ENCODE data around the gene NUDT21. TPM values are rescaled to one million over a fixed set of nuclear protein-coding genes. Genes with fewer than 3 reads are reported as not detected.

NUDT21 gene
- total RNA-seq, 1 donor: 58.6 TPM

DNA sequence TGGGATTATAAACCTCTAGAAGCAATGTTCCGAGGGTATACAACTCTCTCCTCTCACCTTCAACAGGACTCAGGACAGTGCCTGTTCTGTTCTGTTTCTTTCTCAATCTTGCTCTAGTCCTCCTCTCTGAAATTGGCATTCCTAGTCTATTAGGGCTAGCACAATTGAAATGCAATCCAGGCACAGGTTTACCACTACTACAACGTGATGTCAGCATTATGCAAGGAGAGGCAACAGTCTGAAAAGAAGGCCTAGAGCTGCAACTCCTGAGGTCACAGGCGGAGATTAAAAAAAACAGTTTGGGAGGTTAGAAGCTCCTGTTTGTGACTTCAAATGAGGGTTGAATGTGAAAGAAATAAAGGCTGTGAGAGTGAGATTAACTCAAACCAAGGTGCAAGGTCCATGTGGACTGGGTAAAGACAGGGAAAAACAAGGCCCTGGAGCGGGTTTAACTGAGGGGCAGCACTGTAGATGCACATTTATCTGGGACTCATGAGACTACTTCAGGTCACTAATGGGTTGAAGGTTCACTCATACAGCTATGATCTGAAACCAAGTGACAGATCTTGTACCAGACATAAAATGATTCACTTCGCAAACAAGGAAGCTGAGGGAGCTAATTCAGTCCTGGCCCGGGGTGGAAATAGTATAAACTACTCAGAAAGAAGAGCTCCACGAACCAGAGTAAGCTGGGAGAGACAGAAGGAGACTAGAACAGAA is 42.6 kb downstream of the NUDT21 start:
- H3K4me2 ChIP-seq (ENCODE audit: insufficient read depth, low read length): peak overlapping the region; percentile 4
- H3K9me3 ChIP-seq (ENCODE audit: low read depth, low read length): no peaks in the 10 kb centered on the region
- H3K27me3 ChIP-seq (ENCODE audit: insufficient read depth, low read length): no peaks in the 10 kb centered on the region
- H4K20me1 ChIP-seq (ENCODE audit: insufficient read depth, low read length): peaks cover 6% of the 10 kb centered on the region
- peaks cover 11% of the 10 kb centered on the region for H3K4me1 ChIP-seq (ENCODE audit: insufficient read depth, low read length)
- H3K36me3 ChIP-seq (ENCODE audit: insufficient read depth, low read length): peaks cover 35% of the 10 kb centered on the region
- no peak for DNase-seq (ENCODE audit: insufficient read length, low spot score, missing footprints)
- H3K27ac ChIP-seq (ENCODE audit: low read depth, low read length): peak overlapping the region; percentile 30
- no peak overlapping the region for H3K4me3 ChIP-seq (ENCODE audit: insufficient read depth, low read length)
- peaks cover 28% of the 10 kb centered on the region for H3K79me2 ChIP-seq (ENCODE audit: insufficient read depth, low read length)
- H2AFZ ChIP-seq (ENCODE audit: low read length): no peak overlapping the region
- TF ChIP-seq, protein P1, sequence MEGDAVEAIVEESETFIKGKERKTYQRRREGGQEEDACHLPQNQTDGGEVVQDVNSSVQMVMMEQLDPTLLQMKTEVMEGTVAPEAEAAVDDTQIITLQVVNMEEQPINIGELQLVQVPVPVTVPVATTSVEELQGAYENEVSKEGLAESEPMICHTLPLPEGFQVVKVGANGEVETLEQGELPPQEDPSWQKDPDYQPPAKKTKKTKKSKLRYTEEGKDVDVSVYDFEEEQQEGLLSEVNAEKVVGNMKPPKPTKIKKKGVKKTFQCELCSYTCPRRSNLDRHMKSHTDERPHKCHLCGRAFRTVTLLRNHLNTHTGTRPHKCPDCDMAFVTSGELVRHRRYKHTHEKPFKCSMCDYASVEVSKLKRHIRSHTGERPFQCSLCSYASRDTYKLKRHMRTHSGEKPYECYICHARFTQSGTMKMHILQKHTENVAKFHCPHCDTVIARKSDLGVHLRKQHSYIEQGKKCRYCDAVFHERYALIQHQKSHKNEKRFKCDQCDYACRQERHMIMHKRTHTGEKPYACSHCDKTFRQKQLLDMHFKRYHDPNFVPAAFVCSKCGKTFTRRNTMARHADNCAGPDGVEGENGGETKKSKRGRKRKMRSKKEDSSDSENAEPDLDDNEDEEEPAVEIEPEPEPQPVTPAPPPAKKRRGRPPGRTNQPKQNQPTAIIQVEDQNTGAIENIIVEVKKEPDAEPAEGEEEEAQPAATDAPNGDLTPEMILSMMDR (IDR thresholded peaks at IDR 0.05; ENCODE audit: extremely low read depth, low read depth, low read length): no peak

GRCh38 chr16:56405977-56406672 is 45.0 kb downstream of the NUDT21 start:
- Histone ChIP-seq H3K79me2 (ENCODE audit: insufficient read depth, low read length) (peaks cover 11% of the 10 kb centered on the region), H3K4me2 (ENCODE audit: insufficient read depth, low read length) (no peak overlapping the region), H3K27ac (ENCODE audit: low read depth, low read length) (no peak overlapping the region), H3K9me3 (ENCODE audit: low read depth, low read length) (no peaks in the 10 kb centered on the region), H3K4me1 (ENCODE audit: insufficient read depth, low read length) (peaks cover 11% of the 10 kb centered on the region), H4K20me1 (ENCODE audit: insufficient read depth, low read length) (peaks cover 6% of the 10 kb centered on the region), H3K27me3 (ENCODE audit: insufficient read depth, low read length) (no peaks in the 10 kb centered on the region), H2AFZ (ENCODE audit: low read length) (no peak overlapping the region), H3K4me3 (ENCODE audit: insufficient read depth, low read length) (no peak overlapping the region), H3K36me3 (ENCODE audit: insufficient read depth, low read length) (peaks cover 46% of the 10 kb centered on the region)
- DNase-seq (ENCODE audit: insufficient read length, low spot score, missing footprints): no peak
- TF ChIP-seq, protein P1 (IDR thresholded peaks at IDR 0.05; ENCODE audit: extremely low read depth, low read depth, low read length): no peak

- H3K27me3 ChIP-seq (ENCODE audit: insufficient read depth, low read length): no peaks in the 10 kb centered on the region
- H3K4me2 ChIP-seq (ENCODE audit: insufficient read depth, low read length): no peak overlapping the region
- H3K79me2 ChIP-seq (ENCODE audit: insufficient read depth, low read length): peaks cover 9% of the 10 kb centered on the region
- H3K27ac ChIP-seq (ENCODE audit: low read depth, low read length): no peak overlapping the region
- H3K36me3 ChIP-seq (ENCODE audit: insufficient read depth, low read length): peaks cover 42% of the 10 kb centered on the region
- DNase-seq (ENCODE audit: insufficient read length, low spot score, missing footprints): no peak
- no peak overlapping the region for H3K4me3 ChIP-seq (ENCODE audit: insufficient read depth, low read length)
- H2AFZ ChIP-seq (ENCODE audit: low read length): no peak overlapping the region
- H4K20me1 ChIP-seq (ENCODE audit: insufficient read depth, low read length): no peaks in the 10 kb centered on the region
- H3K9me3 ChIP-seq (ENCODE audit: low read depth, low read length): no peaks in the 10 kb centered on the region
- TF ChIP-seq, protein P1 (IDR thresholded peaks at IDR 0.05; ENCODE audit: extremely low read depth, low read depth, low read length): peak; percentile 35
- H3K4me1 ChIP-seq (ENCODE audit: insufficient read depth, low read length): no peaks in the 10 kb centered on the region
Observed at GRCh38 chr16:56401482-56401881, 49.6 kb downstream of the NUDT21 start.

DNA sequence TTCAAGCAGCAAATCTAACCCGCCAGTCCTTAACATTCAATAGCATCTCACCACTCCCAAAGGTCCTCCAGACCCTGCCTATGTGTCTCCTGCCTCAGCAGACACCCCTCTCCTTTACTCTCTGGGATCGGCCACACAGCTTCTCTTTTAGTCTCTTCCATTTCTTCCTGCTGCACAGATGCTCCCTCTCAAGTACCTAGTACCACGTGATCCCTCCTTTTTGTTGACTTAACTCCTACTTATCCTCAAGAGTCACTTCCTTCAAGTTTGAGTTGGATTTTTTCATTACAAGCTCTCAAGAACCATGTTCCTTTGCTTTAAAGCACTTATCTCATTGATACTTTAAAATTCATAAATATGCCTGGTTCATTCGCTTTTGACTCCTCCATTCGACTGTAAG is 50.7 kb downstream of the NUDT21 start:
- peaks cover 8% of the 10 kb centered on the region for H3K79me2 ChIP-seq (ENCODE audit: insufficient read depth, low read length)
- H3K4me2 ChIP-seq (ENCODE audit: insufficient read depth, low read length): no peak overlapping the region
- TF ChIP-seq, protein P1 (IDR thresholded peaks at IDR 0.05; ENCODE audit: extremely low read depth, low read depth, low read length): no peak
- no peaks in the 10 kb centered on the region for H4K20me1 ChIP-seq (ENCODE audit: insufficient read depth, low read length)
- H3K4me1 ChIP-seq (ENCODE audit: insufficient read depth, low read length): no peaks in the 10 kb centered on the region
- H3K27ac ChIP-seq (ENCODE audit: low read depth, low read length): no peak overlapping the region
- H3K9me3 ChIP-seq (ENCODE audit: low read depth, low read length): no peaks in the 10 kb centered on the region
- H2AFZ ChIP-seq (ENCODE audit: low read length): no peak overlapping the region
- H3K27me3 ChIP-seq (ENCODE audit: insufficient read depth, low read length): no peaks in the 10 kb centered on the region
- no peak overlapping the region for H3K4me3 ChIP-seq (ENCODE audit: insufficient read depth, low read length)
- no peak for DNase-seq (ENCODE audit: insufficient read length, low spot score, missing footprints)
- H3K36me3 ChIP-seq (ENCODE audit: insufficient read depth, low read length): peaks cover 42% of the 10 kb centered on the region
